Left lung (tissue), 10 donors: ENCODE data around the gene XXYLT1. TPM values are rescaled to one million over a fixed set of nuclear protein-coding genes. Genes with fewer than 3 reads are reported as not detected.
A peak's percentile ranks its signal among the peaks of the same experiment; 100 is the strongest.

Experiments
- ATAC-seq: fragments of 200-7000 bp; cut with Tn5 transposase; one replicate; pipeline ENCODE4 v1.9.1; 2020; ENCODE audit warnings: moderate library complexity
- DNase-seq, 4 donors: peaks; one replicate each; pipeline ENCODE4 v3.0.0-alpha.2; 2013 to 2020
- H3K27ac ChIP-seq, 2 donors: fragments of 200-600 bp; sonication (generic) in 1 of 2; one replicate each; pipeline versions ENCODE4 v1.5.0 to v1.8.0; 2020 to 2021
- H3K27me3 ChIP-seq, 2 donors: fragments of 200-600 bp; sonication (generic) in 1 of 2; one replicate each; pipeline versions ENCODE4 v1.5.0 to v1.8.0; 2020 to 2021
- H3K36me3 ChIP-seq, 2 donors: fragments of 200-600 bp; sonication (generic) in 1 of 2; one replicate each; pipeline versions ENCODE4 v1.5.0 to v1.8.0; 2020 to 2021
- H3K4me1 ChIP-seq, 2 donors: fragments of 200-600 bp; one replicate each; pipeline ENCODE4 v1.8.0; 2021
- H3K4me3 ChIP-seq, 2 donors: fragments of 200-600 bp; sonication (generic) in 1 of 2; one replicate each; pipeline versions ENCODE4 v1.5.0 to v1.8.0; 2020 to 2021; ENCODE audit warnings: mild to moderate bottlenecking in 1 of 2
- H3K9me3 ChIP-seq, 2 donors: fragments of 200-600 bp; sonication (generic) in 1 of 2; one replicate each; pipeline versions ENCODE4 v1.5.0 to v1.8.0; 2020 to 2021
- CTCF ChIP-seq, 2 donors: fragments of 200-600 bp; sonication (generic) in 1 of 2; IDR thresholded peaks; one replicate each; pipeline versions ENCODE4 v1.5.0 to v1.8.0; 2021; ENCODE audit warnings: antibody characterized with exemption in 2 of 2
- intact Hi-C, 2 donors: fragments of 100-400 bp; cut with DNase I; formaldehyde crosslinking; loops; one replicate each; pipeline versions ENCODE4 v1.11.2 to v1.14.2; 2022
- polyA plus RNA-seq, 6 donors: library from polyadenylated mRNA; unstranded; fragments of 120-200 nt; gene quantifications; one replicate each; pipeline ENCODE4 v1.2.1, GENCODE V29; 2013; ENCODE audit not compliant: insufficient read length in 6 of 6
- total RNA-seq, 2 donors: library from RNA; stranded (reverse); fragmentation: NEBNext Ultra II Directional; extraction: Animal tissue kit (Norgen Biotek cat#: 25700); gene quantifications; one replicate each; pipeline ENCODE4 v1.2.1, GENCODE V29; 2021
- donor health status: DM: no; HTN: yes; CAD: no.
- donor health status: DM: no; HTN: no; CAD: no.

The XXYLT1 gene
- total and polyA plus RNA-seq, 8 donors: 11.3 to 31.1 (median 25.5) TPM

- Histone ChIP-seq H3K4me3 (no peak overlapping the region), H3K27me3 (no peaks in the 10 kb centered on the region), H3K4me1 (peaks cover 13 to 52% of the 10 kb centered on the region in 2 donors), H3K36me3 (no peaks in the 10 kb centered on the region), H3K27ac (peak overlapping the region; percentile 11 to 66), H3K9me3 (no peaks in the 10 kb centered on the region)
- no peak for TF ChIP-seq CTCF (IDR thresholded peaks at IDR 0.05)
- peak in 1 of 4 donors; percentile 71 for DNase-seq
- intact Hi-C loops: no loop called here
- peak; percentile 12 for ATAC-seq
Observed at GRCh38 chr3:195179776-195180489, 91.0 kb downstream of the XXYLT1 start.

GRCh38 chr3:195178124-195178910 is 92.6 kb downstream of the XXYLT1 start:
- no peaks in the 10 kb centered on the region for H3K9me3 ChIP-seq

GRCh38 chr3:195177422-195178123 is 93.4 kb downstream of the XXYLT1 start:
- ATAC-seq (no peak), DNase-seq (no peak)
- Histone ChIP-seq H3K4me3 (no peak overlapping the region), H3K9me3 (no peaks in the 10 kb centered on the region), H3K27me3 (no peaks in the 10 kb centered on the region), H3K27ac (no peak overlapping the region), H3K4me1 (peaks cover 12 to 57% of the 10 kb centered on the region in 2 donors), H3K36me3 (no peaks in the 10 kb centered on the region)
- intact Hi-C loops: no loop called here
- no peak for TF ChIP-seq CTCF (IDR thresholded peaks at IDR 0.05)

More at GRCh38 chr3:195178124-195178910, 92.6 kb downstream of the XXYLT1 start:
- TF ChIP-seq CTCF (IDR thresholded peaks at IDR 0.05): no peak
- Histone ChIP-seq H3K27me3 (no peaks in the 10 kb centered on the region), H3K4me1 (peaks cover 13 to 56% of the 10 kb centered on the region in 2 donors), H3K27ac (peak overlapping the region in 1 of 2 donors; percentile 37), H3K4me3 (no peak overlapping the region), H3K36me3 (no peaks in the 10 kb centered on the region)
- no peak for DNase-seq
- no peak for ATAC-seq
- intact Hi-C loops: no loop called here

GRCh38 chr3:195176776-195177175 is 94.2 kb downstream of the XXYLT1 start:
- Histone ChIP-seq H3K36me3 (no peaks in the 10 kb centered on the region), H3K4me1 (peaks cover 5 to 62% of the 10 kb centered on the region in 2 donors), H3K27me3 (no peaks in the 10 kb centered on the region), H3K27ac (no peak overlapping the region), H3K9me3 (no peaks in the 10 kb centered on the region), H3K4me3 (no peak overlapping the region)
- DNase-seq (no peak), ATAC-seq (no peak)
- no peak for TF ChIP-seq CTCF (IDR thresholded peaks at IDR 0.05)
- intact Hi-C loops: no loop called here
